Breast epithelium (tissue), 4 donors: ENCODE results near the gene ZNF576. TPM values are rescaled to one million over a fixed set of nuclear protein-coding genes. Genes with fewer than 3 reads are reported as not detected.

Experiments used
- DNase-seq, 2 donors: peaks; one replicate each; pipeline ENCODE4 v3.0.0-alpha.2; 2019; ENCODE audit warnings: low spot score in 2 of 2
- H3K27ac ChIP-seq, 2 donors: fragments of 200-600 bp; sonication (generic) in 1 of 2; one replicate each; pipeline ENCODE4 v1.5.1; 2016 to 2019; ENCODE audit warnings: mild to moderate bottlenecking in 1 of 2
- H3K27me3 ChIP-seq, 2 donors: fragments of 200-600 bp; sonication (generic) in 1 of 2; one replicate each; pipeline versions ENCODE4 v1.5.1 to v1.6.0; 2017 to 2019; ENCODE audit warnings: control low read depth in 1 of 2, mild to moderate bottlenecking in 1 of 2
- H3K36me3 ChIP-seq: fragments of 200-600 bp; one replicate; pipeline ENCODE4 v1.5.1; 2019
- H3K4me1 ChIP-seq, 2 donors: fragments of 200-600 bp; sonication (generic); one replicate each; pipeline ENCODE4 v1.5.1; 2016 to 2019; ENCODE audit warnings: control low read depth in 1 of 2
- H3K4me3 ChIP-seq, 3 donors: fragments of 200-600 bp; sonication (generic); 1 replicate in 2 of 3; 2 replicates in 1 of 3; pipeline ENCODE4 v1.5.1; 2016 to 2019; ENCODE audit warnings: mild to moderate bottlenecking in 3 of 3, moderate library complexity in 2 of 3
- H3K9me3 ChIP-seq, 2 donors: fragments of 200-600 bp; sonication (generic) in 1 of 2; one replicate each; pipeline ENCODE4 v1.5.1; 2016 to 2019; ENCODE audit warnings: control low read depth in 1 of 2
- CTCF ChIP-seq, 3 donors: fragments of 450-650 bp; IDR thresholded peaks; one replicate each; pipeline ENCODE4 v1.5.1; 2016 to 2017; ENCODE audit warnings: antibody characterized with exemption in 3 of 3, mild to moderate bottlenecking in 3 of 3, moderate library complexity in 3 of 3
- POLR2A ChIP-seq: fragments of 450-650 bp; IDR thresholded peaks from one replicate; pipeline ENCODE4 v1.6.1; 2016; ENCODE audit warnings: antibody characterized with exemption, mild to moderate bottlenecking, moderate library complexity
- POLR2AphosphoS5 ChIP-seq, 3 donors: sonication (generic); formaldehyde crosslinking; IDR thresholded peaks; one replicate each; pipeline ENCODE4 v1.6.1; 2017; ENCODE audit warnings: antibody characterized with exemption in 3 of 3
- intact Hi-C: fragments of 100-400 bp; cut with DNase I; formaldehyde crosslinking; loops from one replicate; pipeline ENCODE4 v1.15.1; 2023; ENCODE audit warnings: low total_unique reads
- total RNA-seq, 3 donors: library from RNA; depleted of rRNA; stranded (reverse); fragments of >200 nt; gene quantifications; one replicate each; pipeline ENCODE4 v1.1.0, GENCODE V29; 2016

ZNF576 gene
- total RNA-seq, 3 donors from 2014 or later = 14.2 to 18.0 (median 14.8) TPM

GRCh38 chr19:43589678-43590077 lies 6.7 kb upstream of the ZNF576 start:
- Histone ChIP-seq H3K36me3 (peaks cover 6% of the 10 kb centered on the region), H3K27me3 (no peaks in the 10 kb centered on the region), H3K4me1 (no peaks in the 10 kb centered on the region), H3K4me3 (no peak overlapping the region), H3K27ac (no peak overlapping the region), H3K9me3 (no peaks in the 10 kb centered on the region)
- no peak for TF ChIP-seq POLR2A
- no peak for TF ChIP-seq POLR2AphosphoS5 (IDR thresholded peaks at IDR 0.05)
- no peak for TF ChIP-seq CTCF (IDR thresholded peaks at IDR 0.05)
- DNase-seq = no peak
- intact Hi-C loops = loop anchor here (10.0 kb wide), 1 partner anchor 55 kb away; the partner anchor contains the start of gene ZNF575

DNA sequence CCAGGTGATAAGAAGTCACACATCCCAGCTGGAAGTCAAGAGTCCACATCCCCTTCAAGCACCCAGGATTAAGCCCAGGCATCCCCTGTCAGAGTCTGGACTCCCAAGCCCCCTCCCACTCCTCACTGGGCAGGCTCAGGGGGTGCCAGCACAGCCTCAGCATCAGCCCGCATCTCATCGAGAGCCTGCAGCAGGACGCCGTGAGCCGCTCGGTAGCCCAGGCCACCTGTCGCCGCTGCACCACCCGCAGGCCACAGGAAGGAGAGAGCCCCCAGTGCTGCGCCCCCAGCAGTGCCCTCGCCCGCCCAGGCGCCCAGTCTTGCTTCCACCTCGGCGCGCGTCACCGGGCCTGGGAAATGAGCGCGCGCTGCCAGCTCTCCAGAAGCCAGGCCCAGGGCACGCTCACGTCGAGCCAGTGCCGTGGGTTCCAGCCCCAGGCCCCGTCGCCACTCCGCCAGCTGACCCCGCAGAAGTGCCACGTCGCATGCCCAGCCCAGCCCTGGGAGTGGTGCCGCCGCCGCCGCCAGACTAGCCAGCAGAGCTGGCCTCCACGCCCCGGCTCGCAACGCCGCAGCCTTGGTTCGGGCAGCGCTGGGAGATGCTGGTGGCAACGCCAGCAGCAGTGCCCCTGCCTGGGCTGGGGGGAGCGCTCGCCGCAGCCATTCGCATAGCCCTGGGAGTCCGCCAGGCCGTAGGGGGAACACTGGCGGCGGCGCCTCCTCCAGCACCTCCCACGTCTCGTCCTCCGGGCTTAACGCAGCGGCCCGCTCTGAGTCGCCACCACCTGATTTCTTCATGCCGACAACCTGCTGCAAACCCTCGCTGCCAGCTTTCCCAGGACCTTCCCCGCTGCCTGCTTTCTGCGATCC lies 4.3 kb upstream of the ZNF576 start:
- intact Hi-C loops = loop anchor here (10.0 kb wide), 1 partner anchor 57 kb away; the partner anchor contains the start of gene ZNF575
- TF ChIP-seq CTCF (IDR thresholded peaks at IDR 0.05) (no peak), POLR2A (no peak), POLR2AphosphoS5 (IDR thresholded peaks at IDR 0.05) (no peak)

DNA sequence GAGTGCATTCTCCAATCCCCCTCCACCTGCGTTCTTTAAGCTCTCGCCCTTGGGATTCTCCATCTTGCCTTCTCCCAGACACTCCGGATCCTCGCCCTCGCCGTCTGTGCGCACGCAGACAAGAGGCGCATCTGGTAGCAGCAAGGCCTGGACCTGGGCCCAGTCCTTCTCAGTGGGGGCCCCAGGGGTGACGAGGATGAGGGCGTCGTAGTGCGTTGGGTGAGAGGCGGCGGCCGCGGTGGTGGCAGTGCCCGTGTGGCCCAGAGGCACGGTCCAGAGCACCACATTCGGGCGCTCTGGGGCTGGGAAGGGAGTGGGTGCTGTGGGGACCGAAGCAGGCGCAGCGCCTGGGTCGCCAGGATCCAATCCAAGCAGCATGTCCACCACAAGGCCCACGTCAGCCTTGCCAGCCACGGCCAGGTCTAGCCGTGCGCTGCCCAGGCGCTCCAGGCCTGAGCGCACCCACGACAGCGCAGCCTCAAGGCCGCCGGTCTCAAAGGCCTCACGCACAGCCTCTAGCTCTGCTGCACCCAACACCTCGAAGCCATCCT lies 3.5 kb upstream of the ZNF576 start:
- no peak overlapping the region for H3K4me3 ChIP-seq
- H3K27me3 ChIP-seq = no peaks in the 10 kb centered on the region
- no peak overlapping the region for H3K27ac ChIP-seq
- intact Hi-C loops = loop anchor here (10.0 kb wide), 1 partner anchor 58 kb away; the partner anchor contains the start of gene ZNF575
- DNase-seq = no peak
- peaks cover 9 to 12% of the 10 kb centered on the region in 2 donors for H3K4me1 ChIP-seq
- H3K9me3 ChIP-seq = no peaks in the 10 kb centered on the region
- peaks cover 6% of the 10 kb centered on the region for H3K36me3 ChIP-seq
- TF ChIP-seq POLR2AphosphoS5 (IDR thresholded peaks at IDR 0.05) (no peak), POLR2A (no peak), CTCF (IDR thresholded peaks at IDR 0.05) (no peak)

More for the DNA sequence above, 4.3 kb upstream of the ZNF576 start:
- no peak overlapping the region for H3K4me3 ChIP-seq
- H3K4me1 ChIP-seq = peaks cover 4 to 5% of the 10 kb centered on the region in 2 donors
- no peak for DNase-seq
- peaks cover 6% of the 10 kb centered on the region for H3K36me3 ChIP-seq
- no peaks in the 10 kb centered on the region for H3K9me3 ChIP-seq
- no peaks in the 10 kb centered on the region for H3K27me3 ChIP-seq
- H3K27ac ChIP-seq = no peak overlapping the region

DNA sequence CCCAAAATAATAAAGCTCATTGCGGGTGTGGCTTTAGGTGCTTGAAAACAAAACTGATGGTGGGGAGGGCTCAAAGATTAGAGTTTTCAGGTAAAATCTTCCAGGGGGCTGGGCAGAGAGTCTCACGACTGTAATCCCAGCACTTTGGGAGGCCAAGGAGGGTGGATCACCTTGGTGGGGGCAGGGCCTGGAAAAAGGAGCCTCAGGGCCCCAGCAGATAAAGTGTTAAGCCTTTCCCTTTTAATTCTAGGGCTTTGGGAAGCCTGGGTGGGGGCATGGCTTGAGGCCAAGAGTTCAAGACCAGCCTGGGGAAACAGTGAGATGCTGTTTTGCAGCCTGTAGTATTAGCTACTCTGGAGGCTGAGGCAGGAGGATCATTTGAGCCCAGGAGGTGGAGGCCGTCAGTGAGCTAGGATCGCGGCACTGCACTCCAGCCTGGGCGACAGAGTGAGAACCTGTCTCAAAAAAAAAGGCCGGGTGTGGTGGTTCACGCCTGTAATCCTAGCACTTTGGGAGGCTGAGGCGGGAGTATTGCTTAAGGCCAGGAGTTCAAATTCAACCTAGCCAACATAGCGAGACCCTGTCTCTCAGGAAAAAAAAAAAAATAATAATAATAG lies 2.2 kb upstream of the ZNF576 start:
- no peaks in the 10 kb centered on the region for H3K27me3 ChIP-seq
- intact Hi-C loops = loop anchor here (10.0 kb wide), 1 partner anchor 59 kb away; the partner anchor contains the start of gene ZNF575
- H3K9me3 ChIP-seq = no peaks in the 10 kb centered on the region
- H3K36me3 ChIP-seq = peaks cover 6% of the 10 kb centered on the region
- peaks cover 9 to 13% of the 10 kb centered on the region in 2 donors for H3K4me1 ChIP-seq
- TF ChIP-seq POLR2A (no peak), POLR2AphosphoS5 (IDR thresholded peaks at IDR 0.05) (no peak), CTCF (IDR thresholded peaks at IDR 0.05) (no peak)
- peak overlapping the region; percentile 66 to 75 (median 71) for H3K4me3 ChIP-seq
- no peak for DNase-seq
- peak overlapping the region; percentile 98 for H3K27ac ChIP-seq
